Smooth muscle cell (in vitro differentiated cells): ENCODE measurements around the gene CLTCL1. TPM values are rescaled to one million over a fixed set of nuclear protein-coding genes. Genes with fewer than 3 reads are reported as not detected.

Experiments
- DNase-seq: peaks from one replicate; lab custom pipeline; 2025; ENCODE audit not compliant: unreplicated experiment; lab: John Stamatoyannopoulos, UW
- H2AFZ ChIP-seq: fragments of 200-600 bp; sonication (generic); 2 replicates; pipeline ENCODE4 v1.6.0; 2016; ENCODE audit warnings: antibody characterized with exemption, low read depth, mild to moderate bottlenecking
- H3F3A ChIP-seq: fragments of 200-600 bp; sonication (generic); 2 replicates; pipeline ENCODE4 v1.6.0; 2017; ENCODE audit warnings: antibody characterized with exemption, low read depth
- H3K27ac ChIP-seq: fragments of 200-600 bp; sonication (generic); 2 replicates; pipeline ENCODE4 v1.5.1; 2016; ENCODE audit warnings: low read depth, mild to moderate bottlenecking
- H3K27me3 ChIP-seq: fragments of 200-600 bp; sonication (generic); 2 replicates; pipeline ENCODE4 v1.6.1; 2016; ENCODE audit warnings: low read depth, mild to moderate bottlenecking
- H3K36me3 ChIP-seq: fragments of 200-600 bp; sonication (generic); 2 replicates; pipeline ENCODE4 v1.5.1; 2016; ENCODE audit warnings: low read depth
- H3K4me1 ChIP-seq: fragments of 200-600 bp; sonication (generic); 2 replicates; pipeline ENCODE4 v1.5.1; 2016; ENCODE audit warnings: low read depth
- H3K4me2 ChIP-seq: fragments of 200-600 bp; sonication (generic); 2 replicates; pipeline ENCODE4 v1.6.0; 2016; ENCODE audit warnings: mild to moderate bottlenecking
- H3K4me3 ChIP-seq: fragments of 200-600 bp; sonication (generic); 2 replicates; pipeline ENCODE4 v1.5.1; 2016; ENCODE audit warnings: mild to moderate bottlenecking
- H3K79me2 ChIP-seq: fragments of 200-600 bp; sonication (generic); 2 replicates; pipeline ENCODE4 v1.6.0; 2016; ENCODE audit warnings: low read depth, mild to moderate bottlenecking
- H3K9ac ChIP-seq: fragments of 200-600 bp; sonication (generic); 2 replicates; pipeline ENCODE4 v1.6.0; 2016; ENCODE audit warnings: low read depth
- H3K9me3 ChIP-seq: fragments of 200-600 bp; sonication (generic); replicated peaks from 2 replicates; pipeline ENCODE4 v1.5.1; 2016; ENCODE audit warnings: low read depth
- H4K20me1 ChIP-seq: fragments of 200-600 bp; sonication (generic); 2 replicates; pipeline ENCODE4 v1.6.0; 2016; ENCODE audit warnings: low read depth
- CTCF ChIP-seq: fragments of 200-600 bp; sonication (generic); IDR thresholded peaks from 2 replicates; pipeline ENCODE4 v1.5.1; 2017; ENCODE audit warnings: borderline replicate concordance, mild to moderate bottlenecking, antibody characterized with exemption; ENCODE audit not compliant: insufficient read depth, poor library complexity, severe bottlenecking
- WGBS: methylation state at CpG from one replicate; pipeline ENCODE4 v1.1.7; 2016; ENCODE audit warnings: low lambda C conversion rate; 5-methylcytosine and 5-hydroxymethylcytosine counted together
- polyA plus RNA-seq: library from polyadenylated mRNA; unstranded; fragments of >200 nt; fragmentation: Nextera tagmentation; extraction: Ambion mirVana; gene quantifications from 2 replicates; pipeline ENCODE4 v1.2.1, GENCODE V29; 2016
- total RNA-seq: library from RNA; depleted of rRNA; stranded (reverse); fragments of >200 nt; gene quantifications from 2 replicates; pipeline ENCODE4 v1.2.3, GENCODE V29; 2014

CLTCL1 gene
- total and polyA plus RNA-seq, 2 experiments from 2014 or later, result 4.7 to 9.0 TPM

GRCh38 chr22:19201130-19201868 lies 90.2 kb downstream of the CLTCL1 start:
- no peaks in the 10 kb centered on the region for H3K27me3 ChIP-seq
- H3K9ac ChIP-seq, result no peak overlapping the region
- H3K27ac ChIP-seq, result no peak overlapping the region
- no peaks in the 10 kb centered on the region for H4K20me1 ChIP-seq
- no peaks in the 10 kb centered on the region for H3F3A ChIP-seq
- no peak for TF ChIP-seq CTCF
- H3K4me2 ChIP-seq, result no peak overlapping the region
- no peaks in the 10 kb centered on the region for H3K4me1 ChIP-seq
- WGBS, result 95% methylated on average over 23 of the region's 23 CpGs
- H3K79me2 ChIP-seq, result no peaks in the 10 kb centered on the region
- H2AFZ ChIP-seq, result no peak overlapping the region
- H3K9me3 ChIP-seq, result no peaks in the 10 kb centered on the region
- DNase-seq, result no peak
- H3K36me3 ChIP-seq, result no peaks in the 10 kb centered on the region
- H3K4me3 ChIP-seq, result no peak overlapping the region

- DNase-seq, result no peak
- Histone ChIP-seq H3K27me3 (no peaks in the 10 kb centered on the region), H3K27ac (no peak overlapping the region), H3K4me2 (no peak overlapping the region), H3K36me3 (no peaks in the 10 kb centered on the region), H3K4me3 (no peak overlapping the region), H4K20me1 (no peaks in the 10 kb centered on the region), H3K79me2 (no peaks in the 10 kb centered on the region), H3K4me1 (no peaks in the 10 kb centered on the region), H3K9me3 (no peaks in the 10 kb centered on the region), H3K9ac (no peak overlapping the region), H3F3A (no peaks in the 10 kb centered on the region), H2AFZ (no peak overlapping the region)
- 95% methylated on average over 8 of the region's 8 CpGs for WGBS
- TF ChIP-seq CTCF, result no peak
Observed at GRCh38 chr22:19199479-19199878, 92.0 kb downstream of the CLTCL1 start.

- TF ChIP-seq CTCF, result no peak
- no peaks in the 10 kb centered on the region for H3K36me3 ChIP-seq
- no peaks in the 10 kb centered on the region for H4K20me1 ChIP-seq
- H3K27me3 ChIP-seq, result no peaks in the 10 kb centered on the region
- no peaks in the 10 kb centered on the region for H3F3A ChIP-seq
- H3K79me2 ChIP-seq, result no peaks in the 10 kb centered on the region
- 96% methylated on average over 10 of the region's 10 CpGs for WGBS
- H3K4me1 ChIP-seq, result no peaks in the 10 kb centered on the region
- DNase-seq, result no peak
- no peaks in the 10 kb centered on the region for H3K9me3 ChIP-seq
- H3K4me3 ChIP-seq, result no peak overlapping the region
- no peak overlapping the region for H3K9ac ChIP-seq
- no peak overlapping the region for H3K27ac ChIP-seq
- no peak overlapping the region for H3K4me2 ChIP-seq
- H2AFZ ChIP-seq, result no peak overlapping the region
Observed at GRCh38 chr22:19197997-19198865, 93.3 kb downstream of the CLTCL1 start.
